HG03442 (cell line): ENCODE measurements around the gene ARMH3.
"Not testable (repeated sequence)": the region's sequence is repeated elsewhere in the genome, so short reads cannot be mapped to it uniquely, and the experiment has no call there.

Experiments used
- ATAC-seq: cut with Tn5 transposase; IDR thresholded peaks from one replicate; pipeline ENCODE4 v1.9.1; 2021; ENCODE audit warnings: mild to moderate bottlenecking, moderate library complexity; ENCODE audit not compliant: unreplicated experiment

Gene ARMH3

GRCh38 chr10:102055647-102056419 lies at the start of gene ARMH3:
Gene ARMH3 (minus strand): TSS chr10:102056173. CDS start chr10:102040114, 16,059 bp downstream.
- peak; percentile 92 for ATAC-seq

- no peak for ATAC-seq
Measured at GRCh38 chr10:102102421-102102820, 46.4 kb upstream of the ARMH3 start.

GRCh38 chr10:102101152-102101551 lies 45.2 kb upstream of the ARMH3 start:
- ATAC-seq, result no peak

GRCh38 chr10:102096449-102096848 lies 40.5 kb upstream of the ARMH3 start:
- no peak for ATAC-seq

GRCh38 chr10:102090772-102091171 lies 34.8 kb upstream of the ARMH3 start:
- no peak for ATAC-seq

GRCh38 chr10:102086196-102086595 lies 30.2 kb upstream of the ARMH3 start:
- ATAC-seq, result no peak

GRCh38 chr10:102085336-102085735 lies 29.4 kb upstream of the ARMH3 start:
- no peak for ATAC-seq

- no peak for ATAC-seq
Measured at GRCh38 chr10:102083541-102083940, 27.6 kb upstream of the ARMH3 start.

- ATAC-seq, result peak; percentile 47
Measured at GRCh38 chr10:102072673-102073527, 16.9 kb upstream of the ARMH3 start.

- ATAC-seq, result no peak
Measured at GRCh38 chr10:102069071-102069470, 13.1 kb upstream of the ARMH3 start.

GRCh38 chr10:102068216-102068615 lies 12.2 kb upstream of the ARMH3 start:
- no peak for ATAC-seq

- ATAC-seq, result no peak
Measured at GRCh38 chr10:102067091-102067916, 11.3 kb upstream of the ARMH3 start.

GRCh38 chr10:102066399-102067088 lies 10.6 kb upstream of the ARMH3 start:
- ATAC-seq, result no peak

- peak; percentile 24 for ATAC-seq
Measured at GRCh38 chr10:102065561-102066398, 9.8 kb upstream of the ARMH3 start.

- peak; percentile 91 for ATAC-seq
Measured at GRCh38 chr10:102064868-102065560, 9.0 kb upstream of the ARMH3 start, which contains the start of gene HPS6. Gene HPS6 (plus strand): TSS chr10:102065349. CDS start chr10:102065475, 126 bp downstream.

- ATAC-seq, result no peak
Measured at GRCh38 chr10:102064503-102064867, 8.5 kb upstream of the ARMH3 start.

- ATAC-seq, result no peak
Measured at GRCh38 chr10:102059987-102060386, 4.0 kb upstream of the ARMH3 start.

- not testable (repeated sequence) for ATAC-seq
Measured at GRCh38 chr10:102054881-102055646, 909 bp downstream of the ARMH3 start.
